Tibial nerve (tissue), 4 donors: ENCODE measurements around the gene DOCK1. TPM values are rescaled to one million over a fixed set of nuclear protein-coding genes. Genes with fewer than 3 reads are reported as not detected.

Experiments
- DNase-seq, 2 donors: peaks; one replicate each; pipeline ENCODE4 v3.0.0-alpha.2; 2019; ENCODE audit warnings: low spot score in 2 of 2
- H3K27ac ChIP-seq, 4 donors: fragments of 200-600 bp; sonication (generic) in 3 of 4; one replicate each; pipeline ENCODE4 v1.5.1; 2017 to 2019; ENCODE audit warnings: mild to moderate bottlenecking in 1 of 4
- H3K27me3 ChIP-seq, 2 donors: fragments of 200-600 bp; sonication (generic) in 1 of 2; one replicate each; pipeline versions ENCODE4 v1.5.1 to v1.6.0; 2017 to 2019
- H3K36me3 ChIP-seq, 3 donors: fragments of 200-600 bp; sonication (generic); one replicate each; pipeline ENCODE4 v1.5.1; 2018 to 2019
- H3K4me1 ChIP-seq, 4 donors: fragments of 200-600 bp; sonication (generic) in 3 of 4; one replicate each; pipeline ENCODE4 v1.5.1; 2017 to 2019
- H3K4me3 ChIP-seq, 4 donors: fragments of 200-600 bp; sonication (generic) in 3 of 4; one replicate each; pipeline ENCODE4 v1.5.1; 2017 to 2019; ENCODE audit warnings: mild to moderate bottlenecking in 1 of 4, moderate library complexity in 1 of 4
- H3K9me3 ChIP-seq, 4 donors: fragments of 200-600 bp; sonication (generic) in 3 of 4; one replicate each; pipeline ENCODE4 v1.5.1; 2017 to 2019
- CTCF ChIP-seq, 5 experiments: fragments of 200-600 bp in 3 of 5; fragments of 450-650 bp in 2 of 5; sonication (generic) in 3 of 5; IDR thresholded peaks; one replicate each; pipeline ENCODE4 v1.5.1; 2016 to 2019; ENCODE audit warnings: antibody characterized with exemption in 5 of 5, mild to moderate bottlenecking in 3 of 5, moderate library complexity in 2 of 5
- EP300 ChIP-seq, 2 donors: sonication (generic); formaldehyde crosslinking; IDR thresholded peaks; one replicate each; pipeline ENCODE4 v1.6.1; 2017; ENCODE audit warnings: antibody characterized with exemption in 2 of 2, mild to moderate bottlenecking in 1 of 2
- POLR2A ChIP-seq, 2 donors: fragments of 450-650 bp; IDR thresholded peaks; one replicate each; pipeline ENCODE4 v1.6.1; 2017; ENCODE audit warnings: antibody characterized with exemption in 2 of 2, mild to moderate bottlenecking in 2 of 2, moderate library complexity in 2 of 2
- WGBS, 2 donors: methylation state at CpG; one replicate each; pipeline ENCODE4 v1.1.5; 2018; 5-methylcytosine and 5-hydroxymethylcytosine counted together
- total RNA-seq, 4 donors: library from RNA; depleted of rRNA; stranded (reverse); fragments of >200 nt; gene quantifications; one replicate each; pipeline ENCODE4 v1.1.0, GENCODE V29; 2016

The DOCK1 gene
- total RNA-seq, 4 donors from 2014 or later, result 57.3 to 76.7 (median 63.7) TPM

GRCh38 chr10:127485153-127485857 is 580.1 kb downstream of the DOCK1 start:
- no peak overlapping the region for H3K4me3 ChIP-seq
- TF ChIP-seq POLR2A (IDR thresholded peaks at IDR 0.05) (no peak), CTCF (IDR thresholded peaks at IDR 0.05) (no peak), EP300 (IDR thresholded peaks at IDR 0.05) (no peak)
- H3K36me3 ChIP-seq, result no peaks in the 10 kb centered on the region
- H3K27ac ChIP-seq, result no peak overlapping the region
- no peaks in the 10 kb centered on the region for H3K9me3 ChIP-seq
- no peaks in the 10 kb centered on the region for H3K4me1 ChIP-seq
- DNase-seq, result no peak
- no peaks in the 10 kb centered on the region for H3K27me3 ChIP-seq
- 64 to 69% methylated on average over 15 to 16 of the region's 16 CpGs for WGBS, 2 donors

DNA sequence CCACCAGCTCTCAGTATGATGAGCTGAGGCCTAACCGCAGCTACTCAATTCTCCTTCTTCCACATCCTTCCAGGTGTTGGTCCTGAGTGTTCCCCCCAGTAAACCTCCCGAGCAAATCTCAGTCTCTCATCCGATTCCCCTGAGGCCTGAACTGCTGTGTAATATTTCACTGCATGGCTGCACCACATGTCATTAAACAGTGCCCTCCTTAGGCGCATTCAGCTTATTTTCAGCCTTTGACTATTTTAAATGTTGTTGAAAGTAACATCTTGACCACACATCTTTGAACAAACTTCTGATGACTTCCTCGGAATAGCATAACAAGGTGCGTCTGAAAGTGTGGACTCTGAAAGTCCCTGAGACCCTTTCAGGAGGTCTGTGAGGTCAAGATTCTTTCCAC is 581.1 kb downstream of the DOCK1 start:
- 82 to 84% methylated on average over 6 of the region's 6 CpGs for WGBS, 2 donors
- Histone ChIP-seq H3K27ac (no peak overlapping the region), H3K27me3 (no peaks in the 10 kb centered on the region), H3K4me3 (no peak overlapping the region), H3K36me3 (no peaks in the 10 kb centered on the region), H3K4me1 (no peaks in the 10 kb centered on the region), H3K9me3 (no peaks in the 10 kb centered on the region)
- no peak for TF ChIP-seq CTCF (IDR thresholded peaks at IDR 0.05)
- no peak for TF ChIP-seq EP300 (IDR thresholded peaks at IDR 0.05)
- TF ChIP-seq POLR2A (IDR thresholded peaks at IDR 0.05), result no peak
- no peak for DNase-seq

DNA sequence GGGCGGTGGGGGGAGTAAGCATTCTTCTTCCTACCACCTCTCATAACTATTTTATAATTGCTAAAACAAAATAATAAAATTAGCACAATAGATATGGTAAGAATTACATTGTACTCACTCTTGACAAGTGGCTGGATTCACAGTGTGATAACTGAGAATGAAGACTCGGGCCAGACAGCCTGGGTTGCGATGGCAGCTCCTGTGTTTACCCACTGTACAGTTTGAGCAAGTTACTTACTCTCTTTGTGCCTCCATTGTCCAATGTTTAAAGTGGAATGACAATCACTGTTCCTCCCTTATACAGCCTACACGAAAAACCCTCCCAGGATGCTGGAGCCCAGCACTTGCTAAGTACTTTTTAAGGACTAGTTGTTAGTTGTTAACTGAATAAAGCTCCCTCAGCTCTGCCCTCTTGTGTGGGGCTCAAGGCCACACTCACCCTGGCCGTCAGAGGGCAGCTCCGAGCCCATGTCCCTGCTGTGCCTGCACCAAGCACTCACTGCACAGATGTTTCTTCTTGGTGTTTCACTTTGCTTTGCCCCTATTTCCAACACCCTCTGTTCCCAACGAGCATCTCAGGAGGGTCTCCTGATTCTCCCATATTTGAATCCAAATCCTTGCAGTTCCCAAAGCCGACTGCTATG is 587.5 kb downstream of the DOCK1 start:
- TF ChIP-seq POLR2A (IDR thresholded peaks at IDR 0.05) (no peak), CTCF (IDR thresholded peaks at IDR 0.05) (no peak), EP300 (IDR thresholded peaks at IDR 0.05) (no peak)
- 62 to 80% methylated on average over 8 of the region's 8 CpGs for WGBS, 2 donors
- Histone ChIP-seq H3K9me3 (no peaks in the 10 kb centered on the region), H3K36me3 (no peaks in the 10 kb centered on the region), H3K4me3 (no peak overlapping the region), H3K27me3 (no peaks in the 10 kb centered on the region), H3K4me1 (no peaks in the 10 kb centered on the region), H3K27ac (no peak overlapping the region)
- DNase-seq, result no peak

- H3K4me1 ChIP-seq, result no peaks in the 10 kb centered on the region
- no peak for DNase-seq
- TF ChIP-seq EP300 (IDR thresholded peaks at IDR 0.05), result no peak
- no peak for TF ChIP-seq CTCF (IDR thresholded peaks at IDR 0.05)
- TF ChIP-seq POLR2A (IDR thresholded peaks at IDR 0.05), result no peak
- no peak overlapping the region for H3K4me3 ChIP-seq
- no peaks in the 10 kb centered on the region for H3K27me3 ChIP-seq
- no peaks in the 10 kb centered on the region for H3K9me3 ChIP-seq
- no peaks in the 10 kb centered on the region for H3K36me3 ChIP-seq
- WGBS, 2 donors, result 56 to 59% methylated on average over 13 of the region's 13 CpGs
- no peak overlapping the region for H3K27ac ChIP-seq
Measured at GRCh38 chr10:127496035-127496434, 590.8 kb downstream of the DOCK1 start.

DNA sequence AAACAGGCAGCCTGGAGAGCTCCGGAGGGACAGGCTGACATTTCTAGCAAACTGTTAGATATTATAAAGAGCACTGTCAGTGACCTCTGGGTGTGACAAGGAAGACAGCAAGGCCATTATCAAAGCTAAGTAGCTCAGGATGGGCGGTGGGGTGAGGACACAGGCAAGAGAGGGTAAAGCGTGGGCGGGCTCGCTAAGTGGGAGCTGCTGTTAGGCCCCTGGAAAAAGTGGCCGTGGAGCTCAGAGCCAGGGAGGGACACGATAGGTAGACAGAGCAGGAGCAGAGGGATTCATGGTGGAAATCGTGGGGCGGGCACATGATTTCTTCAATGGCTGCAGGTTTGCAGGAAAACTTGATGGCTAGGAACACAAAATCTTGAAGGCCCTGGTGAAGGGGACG is 592.5 kb downstream of the DOCK1 start:
- H3K9me3 ChIP-seq, result no peaks in the 10 kb centered on the region
- no peak overlapping the region for H3K4me3 ChIP-seq
- WGBS, 2 donors, result 80 to 81% methylated on average over 10 of the region's 10 CpGs
- no peaks in the 10 kb centered on the region for H3K36me3 ChIP-seq
- H3K27ac ChIP-seq, result no peak overlapping the region
- no peaks in the 10 kb centered on the region for H3K4me1 ChIP-seq
- no peaks in the 10 kb centered on the region for H3K27me3 ChIP-seq
- TF ChIP-seq POLR2A (IDR thresholded peaks at IDR 0.05) (no peak), EP300 (IDR thresholded peaks at IDR 0.05) (no peak), CTCF (IDR thresholded peaks at IDR 0.05) (no peak)
- DNase-seq, result no peak
